ENCODE data around the gene PREX1. TPM values are rescaled to one million over a fixed set of nuclear protein-coding genes. Genes with fewer than 3 reads are reported as not detected.

PREX1 gene
- total and polyA plus RNA-seq, 2 of the 4 experiments (the other 2 are of a cell fraction) = 0.67 to 0.72 TPM

DNA sequence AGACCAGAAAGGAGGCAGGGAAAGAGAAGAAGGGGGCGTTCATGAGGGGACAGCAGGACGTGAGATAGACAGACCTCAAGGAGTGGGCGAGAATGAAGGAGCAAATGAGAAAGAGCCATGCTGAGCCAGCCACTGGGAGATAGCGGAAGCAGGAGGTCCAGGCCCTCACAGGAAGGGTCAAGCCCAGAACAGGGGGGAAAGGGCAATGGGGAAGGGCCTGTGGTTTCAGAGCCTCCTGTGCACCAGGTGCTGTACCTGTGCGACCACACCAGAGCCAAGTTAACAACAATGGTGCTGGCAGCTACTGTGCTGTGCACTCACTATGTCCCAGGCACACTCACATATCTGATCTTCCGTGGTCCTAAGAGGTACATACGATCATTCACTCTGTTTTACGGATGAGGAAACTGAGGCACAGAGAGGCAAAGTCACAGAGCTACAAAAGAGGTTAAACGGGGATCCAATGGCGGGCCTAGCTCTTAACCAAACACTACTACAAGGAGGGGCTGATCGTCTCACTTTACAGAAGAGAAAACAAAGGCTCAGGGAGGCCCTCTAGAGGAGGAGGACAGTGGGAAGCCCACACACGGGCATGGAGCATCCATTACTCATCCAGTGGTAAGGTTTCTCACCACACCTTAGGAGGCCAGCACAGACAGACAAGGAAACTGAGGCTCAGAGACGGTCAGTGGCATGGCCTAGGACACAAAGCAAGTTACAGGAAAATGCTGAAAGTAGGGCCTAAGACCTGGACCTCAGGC is 129.1 kb downstream of the PREX1 start:
- ATAC-seq (ENCODE audit: low read depth) (no peak), DNase-seq (no peak)
- BruUV-seq (replicated peaks) = no TSS peak
- H2AFZ ChIP-seq (replicated peaks; ENCODE audit: low read length, poor library complexity) = peak overlapping the region; percentile 57
- in situ Hi-C loops (cut with MboI; ENCODE audit: low sequenced_read_pairs) = no loop called here
- H2BK120ac ChIP-seq (ENCODE audit: low read depth, low read length) = no peak overlapping the region
- no peak overlapping the region for H3K4me2 ChIP-seq (ENCODE audit: low read depth, low read length)
- H2BK15ac ChIP-seq (ENCODE audit: low read depth, low read length) = no peak overlapping the region
- no peak overlapping the region for H2AK9ac ChIP-seq (replicated peaks; ENCODE audit: low read depth, low read length, poor library complexity)
- no peak overlapping the region for H3K27ac ChIP-seq (ENCODE audit: insufficient read depth, low read length)
- H3K18ac ChIP-seq (ENCODE audit: low read depth, low read length) = no peak overlapping the region
- H3K9me3 ChIP-seq (ENCODE audit: control insufficient read depth, insufficient read depth, low read length) = no peaks in the 10 kb centered on the region
- H3K9me1 ChIP-seq (ENCODE audit: insufficient read depth, low read length) = peaks cover 8% of the 10 kb centered on the region; the same call in 1 of the 2 replicates
- no peak overlapping the region for H3K4me3 ChIP-seq (ENCODE audit: insufficient read depth, low read depth, low read length)
- 80% methylated on average over 3 of the region's 13 CpGs; no CpG with 5 or more reads in 1 of the 2 experiments for WGBS, 2 experiments (ENCODE audit: extremely low coverage in 2 of 2, insufficient read length in 1 of 2)
- H3K27me3 ChIP-seq (ENCODE audit: control insufficient read depth, insufficient read depth, low read length) = no peaks in the 10 kb centered on the region; the same call in 1 of the 2 replicates
- H3K56ac ChIP-seq (ENCODE audit: extremely low read depth, insufficient read depth, low read length) = no peak overlapping the region
- H3K9ac ChIP-seq (ENCODE audit: low read depth, low read length) = no peak overlapping the region
- intact Hi-C loops (cut with micrococcal nuclease) = no loop called here
- H2AK5ac ChIP-seq (ENCODE audit: low read depth, low read length) = no peak overlapping the region
- H3K23ac ChIP-seq (ENCODE audit: low read depth, low read length) = no peak overlapping the region
- no peak for TF ChIP-seq CEBPB (IDR thresholded peaks at IDR 0.05; ENCODE audit: low read depth, low read length)
- no peak for TF ChIP-seq BHLHE40 (IDR thresholded peaks at IDR 0.05; ENCODE audit: low read depth, low read length)
- no peak for TF ChIP-seq POLR2A (IDR thresholded peaks at IDR 0.05; ENCODE audit: low read depth, low read length)
- no peak for TF ChIP-seq NFE2L2 (IDR thresholded peaks at IDR 0.05; ENCODE audit: low read depth, low read length)
- TF ChIP-seq RAD21 (IDR thresholded peaks at IDR 0.05; ENCODE audit: low read length) = no peak
- no peak for TF ChIP-seq FOS (IDR thresholded peaks at IDR 0.05; ENCODE audit: low read depth, low read length)
- no peak for TF ChIP-seq RCOR1 (IDR thresholded peaks at IDR 0.05; ENCODE audit: insufficient replicate concordance, low read length)
- TF ChIP-seq, protein P1, sequence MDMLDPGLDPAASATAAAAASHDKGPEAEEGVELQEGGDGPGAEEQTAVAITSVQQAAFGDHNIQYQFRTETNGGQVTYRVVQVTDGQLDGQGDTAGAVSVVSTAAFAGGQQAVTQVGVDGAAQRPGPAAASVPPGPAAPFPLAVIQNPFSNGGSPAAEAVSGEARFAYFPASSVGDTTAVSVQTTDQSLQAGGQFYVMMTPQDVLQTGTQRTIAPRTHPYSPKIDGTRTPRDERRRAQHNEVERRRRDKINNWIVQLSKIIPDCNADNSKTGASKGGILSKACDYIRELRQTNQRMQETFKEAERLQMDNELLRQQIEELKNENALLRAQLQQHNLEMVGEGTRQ (IDR thresholded peaks at IDR 0.05; ENCODE audit: low read depth, low read length) = no peak
- TF ChIP-seq MAZ (IDR thresholded peaks at IDR 0.05; ENCODE audit: borderline replicate concordance, low read depth, low read length) = no peak
- no peak for TF ChIP-seq MAFK (IDR thresholded peaks at IDR 0.05; ENCODE audit: low read depth, low read length)
- TF ChIP-seq, protein P2, sequence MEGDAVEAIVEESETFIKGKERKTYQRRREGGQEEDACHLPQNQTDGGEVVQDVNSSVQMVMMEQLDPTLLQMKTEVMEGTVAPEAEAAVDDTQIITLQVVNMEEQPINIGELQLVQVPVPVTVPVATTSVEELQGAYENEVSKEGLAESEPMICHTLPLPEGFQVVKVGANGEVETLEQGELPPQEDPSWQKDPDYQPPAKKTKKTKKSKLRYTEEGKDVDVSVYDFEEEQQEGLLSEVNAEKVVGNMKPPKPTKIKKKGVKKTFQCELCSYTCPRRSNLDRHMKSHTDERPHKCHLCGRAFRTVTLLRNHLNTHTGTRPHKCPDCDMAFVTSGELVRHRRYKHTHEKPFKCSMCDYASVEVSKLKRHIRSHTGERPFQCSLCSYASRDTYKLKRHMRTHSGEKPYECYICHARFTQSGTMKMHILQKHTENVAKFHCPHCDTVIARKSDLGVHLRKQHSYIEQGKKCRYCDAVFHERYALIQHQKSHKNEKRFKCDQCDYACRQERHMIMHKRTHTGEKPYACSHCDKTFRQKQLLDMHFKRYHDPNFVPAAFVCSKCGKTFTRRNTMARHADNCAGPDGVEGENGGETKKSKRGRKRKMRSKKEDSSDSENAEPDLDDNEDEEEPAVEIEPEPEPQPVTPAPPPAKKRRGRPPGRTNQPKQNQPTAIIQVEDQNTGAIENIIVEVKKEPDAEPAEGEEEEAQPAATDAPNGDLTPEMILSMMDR (conservative IDR thresholded peaks at IDR 0.05; ENCODE audit: low read depth, low read length) = no peak
- TF ChIP-seq RFX5 (IDR thresholded peaks at IDR 0.05; ENCODE audit: low read depth, low read length) = no peak
- H4K8ac ChIP-seq (ENCODE audit: low read depth in 2 of 2, low read length in 2 of 2) = no peak overlapping the region
- H3K4me1 ChIP-seq (ENCODE audit: control insufficient read depth, insufficient read depth, low read length) = no peaks in the 10 kb centered on the region
- no peak overlapping the region for H2BK5ac ChIP-seq (ENCODE audit: low read depth, low read length, poor library complexity, severe bottlenecking)
- no peaks in the 10 kb centered on the region for H3K79me1 ChIP-seq (ENCODE audit: low read depth in 1 of 2, low read length in 2 of 2)
- H2BK20ac ChIP-seq (ENCODE audit: low read depth, low read length) = no peak overlapping the region
- H4K5ac ChIP-seq (ENCODE audit: low read depth, low read length) = no peak overlapping the region
- H4K20me1 ChIP-seq (ENCODE audit: insufficient read depth, low read length) = no peaks in the 10 kb centered on the region
- H4K91ac ChIP-seq (ENCODE audit: insufficient read depth, low read depth, low read length) = no peak overlapping the region
- H3K36me3 ChIP-seq (ENCODE audit: control insufficient read depth, insufficient read depth, low read length) = no peaks in the 10 kb centered on the region
- dilution Hi-C loops (cut with HindIII; ENCODE audit: low sequenced_read_pairs, unreplicated experiment) = no loop called here
- ChIA-PET CTCF (no interaction called here), POLR2A (ENCODE audit: unreplicated experiment) (no interaction called here)
- H3K14ac ChIP-seq (replicated peaks; ENCODE audit: low read depth, low read length) = no peak overlapping the region
- H3K4ac ChIP-seq (ENCODE audit: low read depth, low read length) = no peak overlapping the region
